Subcutaneous abdominal adipose tissue (tissue), 5 donors: ENCODE data around the gene NXPE3.
"Not testable (repeated sequence)": the region's sequence is repeated elsewhere in the genome, so short reads cannot be mapped to it uniquely, and the experiment has no call there.

Source experiments
- H3K27ac ChIP-seq: one replicate; pipeline ENCODE4 v1.7.0; 2013; ENCODE audit warnings: low read depth, mild to moderate bottlenecking, inconsistent platforms, low read length, moderate library complexity
- H3K27me3 ChIP-seq, 5 donors: one replicate each; pipeline ENCODE4 v1.7.0; 2013; ENCODE audit warnings: low read length in 5 of 5, inconsistent platforms in 1 of 5; ENCODE audit not compliant: control insufficient read depth in 5 of 5, insufficient read depth in 4 of 5
- H3K36me3 ChIP-seq, 5 donors: one replicate each; pipeline ENCODE4 v1.7.0; 2013; ENCODE audit warnings: low read length in 5 of 5; ENCODE audit not compliant: control insufficient read depth in 5 of 5, insufficient read depth in 5 of 5
- H3K4me1 ChIP-seq, 5 donors: one replicate each; pipeline ENCODE4 v1.7.0; 2013; ENCODE audit warnings: low read length in 5 of 5, mild to moderate bottlenecking in 3 of 5, moderate library complexity in 1 of 5; ENCODE audit not compliant: control insufficient read depth in 5 of 5, insufficient read depth in 5 of 5
- H3K4me3 ChIP-seq, 5 donors: one replicate each; pipeline ENCODE4 v1.7.0; 2013; ENCODE audit warnings: low read length in 5 of 5, low read depth in 1 of 5
- H3K9ac ChIP-seq, 5 donors: one replicate each; pipeline ENCODE4 v1.7.0; 2013; ENCODE audit warnings: low read length in 5 of 5, mild to moderate bottlenecking in 4 of 5, moderate library complexity in 3 of 5
- H3K9me3 ChIP-seq, 5 donors: one replicate each; pipeline ENCODE4 v1.7.0; 2013; ENCODE audit warnings: low read length in 5 of 5; ENCODE audit not compliant: control insufficient read depth in 5 of 5
- donor health status: healthy.
- donor health status: healthy.
- donor health status: healthy.
- donor health status: healthy.
- donor health status: healthy.

Gene NXPE3

GRCh38 chr3:101858464-101859030, 79.5 kb downstream of the NXPE3 start:
- peaks cover 0 to 6% (median 0%) of the 10 kb centered on the region in 5 donors for H3K4me1 ChIP-seq

GRCh38 chr3:101859882-101860448, 81.0 kb downstream of the NXPE3 start:
- Histone ChIP-seq H3K4me3 (no peak overlapping the region), H3K9ac (no peak overlapping the region), H3K4me1 (peaks cover 0 to 6% (median 0%) of the 10 kb centered on the region in 5 donors), H3K36me3 (peaks cover 58 to 74% (median 67%) of the 10 kb centered on the region in 5 donors), H3K9me3 (no peaks in the 10 kb centered on the region), H3K27ac (no peak overlapping the region), H3K27me3 (no peaks in the 10 kb centered on the region)

More at GRCh38 chr3:101858464-101859030, 79.5 kb downstream of the NXPE3 start:
- Histone ChIP-seq H3K27me3 (no peaks in the 10 kb centered on the region), H3K36me3 (peaks cover 70 to 88% (median 82%) of the 10 kb centered on the region in 5 donors), H3K27ac (no peak overlapping the region), H3K4me3 (no peak overlapping the region), H3K9me3 (no peaks in the 10 kb centered on the region), H3K9ac (no peak overlapping the region)

GRCh38 chr3:101861212-101861788, 82.3 kb downstream of the NXPE3 start:
- no peaks in the 10 kb centered on the region for H3K27me3 ChIP-seq
- no peak overlapping the region for H3K9ac ChIP-seq
- H3K4me3 ChIP-seq: no peak overlapping the region
- peaks cover 48 to 63% (median 57%) of the 10 kb centered on the region in 5 donors for H3K36me3 ChIP-seq
- no peaks in the 10 kb centered on the region for H3K9me3 ChIP-seq
- peaks cover 0 to 6% (median 0%) of the 10 kb centered on the region in 5 donors for H3K4me1 ChIP-seq
- H3K27ac ChIP-seq: no peak overlapping the region

- H3K4me1 ChIP-seq: peaks cover 0 to 6% (median 0%) of the 10 kb centered on the region in 5 donors
- peaks cover 43 to 57% (median 51%) of the 10 kb centered on the region in 5 donors for H3K36me3 ChIP-seq
- H3K27me3 ChIP-seq: no peaks in the 10 kb centered on the region
- no peak overlapping the region for H3K27ac ChIP-seq
- H3K4me3 ChIP-seq: no peak overlapping the region
- no peaks in the 10 kb centered on the region for H3K9me3 ChIP-seq
- no peak overlapping the region for H3K9ac ChIP-seq
Measured at GRCh38 chr3:101861789-101862415, 82.9 kb downstream of the NXPE3 start.

GRCh38 chr3:101862416-101863165, 83.6 kb downstream of the NXPE3 start:
- Histone ChIP-seq H3K27ac (no peak overlapping the region), H3K9ac (no peak overlapping the region), H3K36me3 (peaks cover 41 to 50% (median 44%) of the 10 kb centered on the region in 5 donors), H3K4me1 (peaks cover 0 to under 1% (median 0%) of the 10 kb centered on the region in 5 donors), H3K27me3 (no peaks in the 10 kb centered on the region), H3K9me3 (no peaks in the 10 kb centered on the region), H3K4me3 (no peak overlapping the region)

GRCh38 chr3:101864926-101865325, 85.9 kb downstream of the NXPE3 start:
- peaks cover 18 to 27% (median 22%) of the 10 kb centered on the region in 5 donors for H3K36me3 ChIP-seq
- not testable (repeated sequence) for H3K9me3 ChIP-seq, H3K4me3 ChIP-seq, H3K27me3 ChIP-seq, H3K4me1 ChIP-seq, H3K27ac ChIP-seq, H3K9ac ChIP-seq

- Histone ChIP-seq H3K4me3 (no peak overlapping the region), H3K27ac (no peak overlapping the region), H3K4me1 (peaks cover 0 to 8% (median 3%) of the 10 kb centered on the region in 5 donors), H3K9me3 (no peaks in the 10 kb centered on the region), H3K36me3 (peaks cover 11 to 18% (median 14%) of the 10 kb centered on the region in 5 donors), H3K27me3 (no peaks in the 10 kb centered on the region), H3K9ac (no peak overlapping the region)
Measured at GRCh38 chr3:101865751-101866509, 86.9 kb downstream of the NXPE3 start.

GRCh38 chr3:101867511-101867910, 88.5 kb downstream of the NXPE3 start:
- H3K27ac ChIP-seq: no peak overlapping the region
- H3K4me1 ChIP-seq: peaks cover 0 to 8% (median 3%) of the 10 kb centered on the region in 5 donors

GRCh38 chr3:101867996-101868395, 89.0 kb downstream of the NXPE3 start:
- H3K4me3 ChIP-seq: no peak overlapping the region
- no peak overlapping the region for H3K27ac ChIP-seq
- H3K9me3 ChIP-seq: no peaks in the 10 kb centered on the region
- no peaks in the 10 kb centered on the region for H3K36me3 ChIP-seq
- peaks cover 0 to 8% (median 3%) of the 10 kb centered on the region in 5 donors for H3K4me1 ChIP-seq
- H3K9ac ChIP-seq: no peak overlapping the region
- no peaks in the 10 kb centered on the region for H3K27me3 ChIP-seq

More at GRCh38 chr3:101867511-101867910, 88.5 kb downstream of the NXPE3 start:
- Histone ChIP-seq H3K36me3 (peaks cover 0 to 3% (median 0%) of the 10 kb centered on the region in 5 donors), H3K9me3 (no peaks in the 10 kb centered on the region), H3K9ac (no peak overlapping the region), H3K27me3 (no peaks in the 10 kb centered on the region), H3K4me3 (no peak overlapping the region)
